K562 (cell line): Measurements from ENCODE around the gene C1QTNF12. TPM values are rescaled to one million over a fixed set of nuclear protein-coding genes. Genes with fewer than 3 reads are reported as not detected.

Experiments
- ATAC-seq: fragments of 200-7000 bp; cut with Tn5 transposase; 3 replicates; pipeline ENCODE4 v1.9.1; 2020; ENCODE audit warnings: moderate library complexity
- BruUV-seq: library from RNA; stranded (reverse); fragments of 400-500 nt; replicated peaks from 2 replicates; lab custom pipeline; 2021; lab: Mats Ljungman, UMichigan
- CTCF ChIA-PET: fragments of 300-600 bp; formaldehyde crosslinking; extraction: SDS; loops from one replicate; lab custom pipeline; 2021; ENCODE audit warnings: low intra/inter-chr PET ratio; lab: Yijun Ruan, JAX
- POLR2A ChIA-PET: fragments of 300-600, 350-650 bp; sonication (Branson Sonifier 250); formaldehyde crosslinking; extraction: SDS; loops from one replicate; lab custom pipeline; 2021; ENCODE audit warnings: antibody characterized with exemption, inconsistent platforms; lab: Yijun Ruan, JAX
- DNase-seq, 4 experiments: peaks; one replicate each; pipeline versions ENCODE4 v3.0.0 to v3.0.0-alpha.2; 2011 to 2018; ENCODE audit warnings: low spot score in 3 of 4, mixed read lengths in 3 of 4; ENCODE audit errors: extremely low read depth in 1 of 4
- FAIRE-seq: peaks from 2 replicates; lab custom pipeline; 2011; peaks lifted over from hg19 to GRCh38; lab: Jason Lieb, UNC
- H2AFZ ChIP-seq: 2 replicates; pipeline ENCODE4 v1.6.0; 2011; ENCODE audit warnings: low read depth, low read length, control low read depth, inconsistent platforms
- H3K27ac ChIP-seq: fragments of 200-600 bp; 3 replicates; pipeline ENCODE4 v1.8.0; 2011; ENCODE audit warnings: low read depth, mild to moderate bottlenecking, control low read depth, inconsistent platforms, low read length, moderate library complexity, mixed read lengths; ENCODE audit errors: extremely low read depth
- H3K27me3 ChIP-seq, 2 experiments: fragments of 300-600 bp in 1 of 2; 2 replicates in 1 of 2; 3 replicates in 1 of 2; pipeline versions ENCODE4 v1.6.0 to v1.8.0; 2011; ENCODE audit warnings: inconsistent platforms in 2 of 2, low read length in 2 of 2, mild to moderate bottlenecking in 1 of 2, mixed read lengths in 1 of 2, moderate library complexity in 1 of 2; ENCODE audit not compliant: control insufficient read depth in 2 of 2, insufficient read depth in 2 of 2
- H3K36me3 ChIP-seq: fragments of 300-600 bp; 3 replicates; pipeline ENCODE4 v1.8.0; 2011; ENCODE audit warnings: mild to moderate bottlenecking, low read length, inconsistent platforms; ENCODE audit not compliant: control insufficient read depth, insufficient read depth
- H3K4me1 ChIP-seq, 2 experiments: fragments of 200-600 bp in 1 of 2; replicated peaks in 1 of 2; 2 replicates in 1 of 2; 3 replicates in 1 of 2; pipeline versions ENCODE4 v1.5.1 to v1.8.0; 2011; ENCODE audit warnings: inconsistent platforms in 2 of 2, low read length in 2 of 2, mild to moderate bottlenecking in 1 of 2, mixed read lengths in 1 of 2, moderate library complexity in 1 of 2; ENCODE audit not compliant: control insufficient read depth in 2 of 2, insufficient read depth in 2 of 2
- H3K4me2 ChIP-seq: 2 replicates; pipeline ENCODE4 v1.6.1; 2011; ENCODE audit warnings: low read length, control low read depth, inconsistent platforms, mixed read lengths; ENCODE audit not compliant: insufficient read depth
- H3K4me3 ChIP-seq: fragments of 200-600 bp; sonication (generic), shearing (Covaris generic); 2 replicates; pipeline ENCODE4 v1.5.1; 2016; ENCODE audit warnings: control low read depth, inconsistent platforms
- H3K79me2 ChIP-seq: fragments of 200-600 bp; 3 replicates; pipeline ENCODE4 v1.8.0; 2011; ENCODE audit warnings: low read length, inconsistent platforms; ENCODE audit not compliant: control insufficient read depth, insufficient read depth
- H3K9ac ChIP-seq, 2 experiments: 2 replicates each; pipeline versions ENCODE4 v1.6.0 to v1.6.1; 2011; ENCODE audit warnings: low read depth in 2 of 2, low read length in 2 of 2, control low read depth in 1 of 2, inconsistent platforms in 1 of 2, mild to moderate bottlenecking in 1 of 2, mixed read lengths in 1 of 2; ENCODE audit not compliant: insufficient read depth in 1 of 2
- H3K9me1 ChIP-seq: one replicate; pipeline ENCODE4 v1.6.0; 2011; ENCODE audit warnings: inconsistent platforms, mild to moderate bottlenecking, low read length, moderate library complexity; ENCODE audit not compliant: control insufficient read depth, insufficient read depth
- H3K9me3 ChIP-seq: replicated peaks from 2 replicates; pipeline ENCODE4 v1.5.1; 2011; ENCODE audit warnings: low read depth, low read length, inconsistent platforms; ENCODE audit not compliant: control insufficient read depth, insufficient read depth
- H4K20me1 ChIP-seq: replicated peaks from 2 replicates; pipeline ENCODE4 v1.6.1; 2011; ENCODE audit warnings: low read length, inconsistent platforms, mixed read lengths; ENCODE audit not compliant: control insufficient read depth, insufficient read depth
- ARHGAP35 ChIP-seq: fragments of 450-650 bp; IDR thresholded peaks from 2 replicates; pipeline ENCODE4 v1.6.1; 2018; ENCODE audit not compliant: partially characterized antibody
- ARID1B ChIP-seq: fragments of 450-650 bp; IDR thresholded peaks from 2 replicates; pipeline ENCODE4 v1.6.1; 2016; ENCODE audit warnings: antibody characterized with exemption, mild to moderate bottlenecking, inconsistent platforms
- ASH1L ChIP-seq: fragments of 450-650 bp; IDR thresholded peaks from 2 replicates; pipeline ENCODE4 v1.6.1; 2018; ENCODE audit warnings: borderline replicate concordance, mild to moderate bottlenecking, low read depth; ENCODE audit not compliant: partially characterized antibody
- ELF2 ChIP-seq: fragments of 250-450 bp; sonication (Bioruptor Pico); IDR thresholded peaks from 2 replicates; pipeline ENCODE4 v1.5.0; 2021; ENCODE audit warnings: mild to moderate bottlenecking
- ETS2 ChIP-seq: IDR thresholded peaks from 2 replicates; pipeline ENCODE4 v1.6.1; 2016; ENCODE audit warnings: borderline replicate concordance, missing genetic modification characterization, mild to moderate bottlenecking, moderate library complexity, missing compliant biosample characterization; ENCODE audit not compliant: poor library complexity, severe bottlenecking
- FIP1L1 ChIP-seq: fragments of 200-400 bp; formaldehyde crosslinking; IDR thresholded peaks from 2 replicates; pipeline ENCODE4 v1.6.1; 2018; ENCODE audit warnings: mild to moderate bottlenecking, low read depth, low read length; ENCODE audit not compliant: poor library complexity, severe bottlenecking
- FOXM1 ChIP-seq, 2 experiments: fragments of 450-650 bp in 1 of 2; sonication (generic) in 1 of 2; formaldehyde crosslinking in 1 of 2; IDR thresholded peaks; 2 replicates each; pipeline versions ENCODE4 v1.6.1 to v1.9.0; 2017 to 2022; ENCODE audit warnings: low read depth in 2 of 2, mild to moderate bottlenecking in 2 of 2, missing genetic modification reagents in 1 of 2, moderate library complexity in 1 of 2
- HDAC2 ChIP-seq: fragments of 450-650 bp; IDR thresholded peaks from 2 replicates; pipeline ENCODE4 v1.6.1; 2016; ENCODE audit warnings: mild to moderate bottlenecking
- KAT2B ChIP-seq: IDR thresholded peaks from one replicate; pipeline ENCODE4 v1.6.1; 2012; ENCODE audit warnings: low read depth, mild to moderate bottlenecking, control low read depth, inconsistent platforms, low read length, moderate library complexity
- PTTG1 ChIP-seq: fragments of 450-650 bp; IDR thresholded peaks from 2 replicates; pipeline ENCODE4 v1.6.1; 2016; ENCODE audit warnings: low read depth, mild to moderate bottlenecking, missing genetic modification characterization, missing compliant biosample characterization
- RCOR1 ChIP-seq, 2 experiments: IDR thresholded peaks; 2 replicates each; pipeline ENCODE4 v1.6.1; 2012; ENCODE audit warnings: low read depth in 2 of 2, low read length in 2 of 2, borderline replicate concordance in 1 of 2, improper control_type of control experiment in 1 of 2
- SRSF3 ChIP-seq: fragments of 200-400 bp; formaldehyde crosslinking; IDR thresholded peaks from 2 replicates; pipeline ENCODE4 v1.6.1; 2016; ENCODE audit warnings: mild to moderate bottlenecking, low read length, moderate library complexity; ENCODE audit not compliant: insufficient read depth
- TAF1 ChIP-seq: IDR thresholded peaks from 2 replicates; pipeline ENCODE4 v1.6.1; 2011; ENCODE audit warnings: mild to moderate bottlenecking, low read length, moderate library complexity; ENCODE audit not compliant: insufficient read depth, control insufficient read depth, severe bottlenecking; ENCODE audit errors: extremely low read depth
- ZNF583 ChIP-seq: fragments of 250-450 bp; sonication (Bioruptor Pico); IDR thresholded peaks from 2 replicates; pipeline ENCODE4 v1.4.0; 2020
- WGBS: fragments of 100-300 bp; shearing (Covaris generic); methylation state at CpG from one replicate; pipeline ENCODE4 v1.1.6; 2016; ENCODE audit warnings: low coverage, mixed read lengths; ENCODE audit not compliant: insufficient coverage; ENCODE audit errors: missing lambda C conversion rate; 5-methylcytosine and 5-hydroxymethylcytosine counted together
- in situ Hi-C: fragments of 300-500 bp; cut with MboI; formaldehyde crosslinking; loops from 4 replicates; pipeline ENCODE4 v1.15.0; 2018; ENCODE audit warnings: inconsistent platforms, mixed read lengths
- intact Hi-C: fragments of 100-400 bp; cut with micrococcal nuclease; formaldehyde crosslinking; loops from 2 replicates; pipeline ENCODE4 v1.14.2; 2022
- polyA plus RNA-seq, 8 experiments: library from polyadenylated mRNA; depleted of rRNA in 4 of 8; stranded (reverse) in 5 of 8; unstranded in 3 of 8; fragments of >200 nt; fragmentation: Nextera tagmentation in 2 of 8; fragmentation: Illumina TruSeq in 1 of 8; extraction: Ambion mirVana in 2 of 8; extraction: Trizol in 1 of 8; gene quantifications; 2 replicates each; pipeline versions ENCODE4 v1.2.1 to v1.2.3, GENCODE V29; 2011 to 2014; ENCODE audit warnings: inconsistent platforms in 1 of 8, missing spikeins in 1 of 8
- total RNA-seq, 7 experiments: library from RNA; depleted of rRNA in 6 of 7; stranded (reverse); fragments of >200 nt in 6 of 7; fragmentation: Illumina TruSeq in 2 of 7; extraction: Trizol in 2 of 7; gene quantifications; 2 replicates each; pipeline versions ENCODE4 v1.2.1 to v1.2.3, GENCODE V29; 2011 to 2021; ENCODE audit warnings: low replicate concordance in 1 of 7
- TF ChIP-seq, protein P1 (sequence below): sonication (generic); formaldehyde crosslinking; IDR thresholded peaks from 2 replicates; pipeline ENCODE4 v1.8.1; 2023; ENCODE audit warnings: mild to moderate bottlenecking, missing genetic modification reagents
- TF ChIP-seq, protein P2 (sequence below): fragments of 250-450 bp; sonication (Bioruptor Pico); IDR thresholded peaks from 2 replicates; pipeline ENCODE4 v1.4.0; 2020; ENCODE audit warnings: borderline replicate concordance
- TF ChIP-seq, protein P3 (sequence below): fragments of 250-450 bp; sonication (Bioruptor Pico); IDR thresholded peaks from 2 replicates; pipeline ENCODE4 v1.8.0; 2022; ENCODE audit warnings: moderate library complexity, mild to moderate bottlenecking, inconsistent platforms

C1QTNF12 gene
- total and polyA plus RNA-seq, 9 of the 15 experiments (the other 6 are each of a cell fraction or from before 2014, with no cell fraction given) = 0.11 to 4.3 (median 0.93) TPM; not detected in 3

DNA sequence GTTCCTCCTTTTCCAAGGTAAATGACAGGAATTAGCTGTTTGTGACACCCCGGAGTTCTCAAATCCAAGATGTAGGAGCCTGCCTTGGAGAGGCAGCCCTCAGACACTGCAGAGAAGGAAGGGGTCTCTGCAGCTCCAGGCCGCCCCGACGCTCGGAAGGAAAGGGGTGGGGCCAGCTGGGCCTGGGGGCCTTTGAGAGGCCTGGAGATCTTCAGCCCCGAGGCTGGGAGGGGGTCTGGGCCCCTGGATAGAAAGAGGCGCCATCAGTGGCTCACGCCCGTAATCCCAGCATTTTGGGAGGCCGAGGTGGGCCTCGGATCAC lies 39.0 kb downstream of the C1QTNF12 start:
- ChIA-PET CTCF (no interaction called here), POLR2A (interaction anchor here (0.9 kb wide), 1 partner anchor 9 kb away, joined by 5 read pairs; no protein-coding TSS in a partner anchor)
- in situ Hi-C loops = no loop called here
- H3K36me3 ChIP-seq = no peaks in the 10 kb centered on the region
- H3K27me3 ChIP-seq = no peaks in the 10 kb centered on the region
- intact Hi-C loops = loop anchor here (5.0 kb wide), 1 partner anchor 85 kb away; no protein-coding TSS in a partner anchor
- DNase-seq (no peak), ATAC-seq (no peak), FAIRE-seq (no peak)
- H3K27ac ChIP-seq = no peak overlapping the region
- no peaks in the 10 kb centered on the region for H3K9me3 ChIP-seq
- no peaks in the 10 kb centered on the region for H3K79me2 ChIP-seq
- no peaks in the 10 kb centered on the region for H4K20me1 ChIP-seq
- no peaks in the 10 kb centered on the region for H3K9me1 ChIP-seq
- H3K4me2 ChIP-seq = no peak overlapping the region
- H3K4me3 ChIP-seq = no peak overlapping the region
- 17% methylated on average over 7 of the region's 11 CpGs for WGBS
- no peak overlapping the region for H2AFZ ChIP-seq
- no peak overlapping the region for H3K9ac ChIP-seq
- BruUV-seq = no TSS peak
- peaks cover 13 to 96% of the 10 kb centered on the region in 2 experiments; a peak in 4 of 5 replicates for H3K4me1 ChIP-seq
- no peak for TF ChIP-seq ZNF583
- TF ChIP-seq, protein P1, sequence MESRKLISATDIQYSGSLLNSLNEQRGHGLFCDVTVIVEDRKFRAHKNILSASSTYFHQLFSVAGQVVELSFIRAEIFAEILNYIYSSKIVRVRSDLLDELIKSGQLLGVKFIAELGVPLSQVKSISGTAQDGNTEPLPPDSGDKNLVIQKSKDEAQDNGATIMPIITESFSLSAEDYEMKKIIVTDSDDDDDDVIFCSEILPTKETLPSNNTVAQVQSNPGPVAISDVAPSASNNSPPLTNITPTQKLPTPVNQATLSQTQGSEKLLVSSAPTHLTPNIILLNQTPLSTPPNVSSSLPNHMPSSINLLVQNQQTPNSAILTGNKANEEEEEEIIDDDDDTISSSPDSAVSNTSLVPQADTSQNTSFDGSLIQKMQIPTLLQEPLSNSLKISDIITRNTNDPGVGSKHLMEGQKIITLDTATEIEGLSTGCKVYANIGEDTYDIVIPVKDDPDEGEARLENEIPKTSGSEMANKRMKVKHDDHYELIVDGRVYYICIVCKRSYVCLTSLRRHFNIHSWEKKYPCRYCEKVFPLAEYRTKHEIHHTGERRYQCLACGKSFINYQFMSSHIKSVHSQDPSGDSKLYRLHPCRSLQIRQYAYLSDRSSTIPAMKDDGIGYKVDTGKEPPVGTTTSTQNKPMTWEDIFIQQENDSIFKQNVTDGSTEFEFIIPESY = peak; percentile 41; the same call in 1 of the 2 replicates
- TF ChIP-seq PTTG1 (tag) = no peak
- TF ChIP-seq FIP1L1 = peak; percentile 15
- TF ChIP-seq FOXM1 (IDR thresholded peaks at IDR 0.05; ENCODE audit: low read depth) = no peak
- no peak for TF ChIP-seq FOXM1 (CRISPR knock-in tag; IDR thresholded peaks at IDR 0.05; ENCODE audit: low read depth)
- TF ChIP-seq TAF1 = no peak
- TF ChIP-seq RCOR1 (IDR thresholded peaks at IDR 0.05; ENCODE audit: borderline replicate concordance in 1 of 2, low read depth in 2 of 2, low read length in 2 of 2) = no peak
- TF ChIP-seq, protein P2, sequence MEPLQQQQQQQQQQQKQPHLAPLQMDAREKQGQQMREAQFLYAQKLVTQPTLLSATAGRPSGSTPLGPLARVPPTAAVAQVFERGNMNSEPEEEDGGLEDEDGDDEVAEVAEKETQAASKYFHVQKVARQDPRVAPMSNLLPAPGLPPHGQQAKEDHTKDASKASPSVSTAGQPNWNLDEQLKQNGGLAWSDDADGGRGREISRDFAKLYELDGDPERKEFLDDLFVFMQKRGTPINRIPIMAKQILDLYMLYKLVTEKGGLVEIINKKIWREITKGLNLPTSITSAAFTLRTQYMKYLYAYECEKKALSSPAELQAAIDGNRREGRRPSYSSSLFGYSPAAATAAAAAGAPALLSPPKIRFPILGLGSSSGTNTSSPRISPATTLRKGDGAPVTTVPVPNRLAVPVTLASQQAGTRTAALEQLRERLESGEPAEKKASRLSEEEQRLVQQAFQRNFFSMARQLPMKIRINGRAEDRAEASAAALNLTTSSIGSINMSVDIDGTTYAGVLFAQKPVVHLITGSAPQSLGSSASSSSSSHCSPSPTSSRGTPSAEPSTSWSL (CRISPR knock-in tag) = no peak
- TF ChIP-seq ELF2 (CRISPR knock-in tag) = 0 out of 2 replicates have a peak, but pooled peaks have one; percentile 15
- peak; percentile 17 for TF ChIP-seq ARHGAP35
- no peak for TF ChIP-seq ETS2 (tag)
- no peak for TF ChIP-seq ARID1B
- TF ChIP-seq, protein P3, sequence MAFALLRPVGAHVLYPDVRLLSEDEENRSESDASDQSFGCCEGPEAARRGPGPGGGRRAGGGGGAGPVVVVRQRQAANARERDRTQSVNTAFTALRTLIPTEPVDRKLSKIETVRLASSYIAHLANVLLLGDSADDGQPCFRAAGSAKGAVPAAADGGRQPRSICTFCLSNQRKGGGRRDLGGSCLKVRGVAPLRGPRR = no peak
- TF ChIP-seq HDAC2 = no peak
- no peak for TF ChIP-seq KAT2B
- TF ChIP-seq SRSF3 = no peak
- TF ChIP-seq ASH1L = no peak
